Esophagus squamous epithelium (tissue), 4 donors: ENCODE measurements around the gene KANSL1.

Experiments used
- POLR2A ChIP-seq, 4 donors: fragments of 450-650 bp; IDR thresholded peaks; one replicate each; pipeline ENCODE4 v1.6.1; 2017; ENCODE audit warnings: antibody characterized with exemption in 4 of 4, mild to moderate bottlenecking in 4 of 4, moderate library complexity in 3 of 4
- TF ChIP-seq, protein P1 (sequence below), 6 experiments: fragments of 450-650 bp in 4 of 6; fragments of 200-600 bp in 2 of 6; sonication (generic) in 2 of 6; IDR thresholded peaks; one replicate each; pipeline ENCODE4 v1.5.1; 2016 to 2019; ENCODE audit warnings: antibody characterized with exemption in 6 of 6, mild to moderate bottlenecking in 4 of 6, moderate library complexity in 4 of 6

DNA sequence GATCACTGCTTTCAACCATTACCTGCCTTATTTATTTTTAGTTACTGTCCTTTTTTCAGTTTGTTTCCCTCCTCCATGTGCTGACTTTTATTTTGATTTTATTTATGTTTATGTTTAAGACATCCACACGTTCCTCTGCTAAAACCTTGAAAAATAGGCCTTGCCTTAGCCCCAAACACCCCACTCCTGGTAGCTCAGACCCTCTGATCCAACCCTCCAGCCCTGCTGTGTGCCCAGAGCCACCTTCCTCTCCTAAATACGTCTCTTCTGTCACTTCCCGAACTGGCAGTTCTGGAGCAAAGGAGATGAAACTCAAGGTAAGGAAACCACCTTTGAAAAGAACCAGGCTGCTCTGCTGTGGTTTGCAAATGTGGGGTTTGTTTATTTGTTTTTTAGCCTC, 203.5 kb downstream of the KANSL1 start:
- TF ChIP-seq, protein P1, sequence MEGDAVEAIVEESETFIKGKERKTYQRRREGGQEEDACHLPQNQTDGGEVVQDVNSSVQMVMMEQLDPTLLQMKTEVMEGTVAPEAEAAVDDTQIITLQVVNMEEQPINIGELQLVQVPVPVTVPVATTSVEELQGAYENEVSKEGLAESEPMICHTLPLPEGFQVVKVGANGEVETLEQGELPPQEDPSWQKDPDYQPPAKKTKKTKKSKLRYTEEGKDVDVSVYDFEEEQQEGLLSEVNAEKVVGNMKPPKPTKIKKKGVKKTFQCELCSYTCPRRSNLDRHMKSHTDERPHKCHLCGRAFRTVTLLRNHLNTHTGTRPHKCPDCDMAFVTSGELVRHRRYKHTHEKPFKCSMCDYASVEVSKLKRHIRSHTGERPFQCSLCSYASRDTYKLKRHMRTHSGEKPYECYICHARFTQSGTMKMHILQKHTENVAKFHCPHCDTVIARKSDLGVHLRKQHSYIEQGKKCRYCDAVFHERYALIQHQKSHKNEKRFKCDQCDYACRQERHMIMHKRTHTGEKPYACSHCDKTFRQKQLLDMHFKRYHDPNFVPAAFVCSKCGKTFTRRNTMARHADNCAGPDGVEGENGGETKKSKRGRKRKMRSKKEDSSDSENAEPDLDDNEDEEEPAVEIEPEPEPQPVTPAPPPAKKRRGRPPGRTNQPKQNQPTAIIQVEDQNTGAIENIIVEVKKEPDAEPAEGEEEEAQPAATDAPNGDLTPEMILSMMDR (IDR thresholded peaks at IDR 0.05) = no peak
- TF ChIP-seq POLR2A (IDR thresholded peaks at IDR 0.05) = no peak
